ENCODE measurements around the gene SLC11A2. TPM values are rescaled to one million over a fixed set of nuclear protein-coding genes. Genes with fewer than 3 reads are reported as not detected.
A peak's percentile ranks its signal among the peaks of the same experiment; 100 is the strongest.

The SLC11A2 gene
- total RNA-seq, 1 experiment from 2014 or later, result 47.9 TPM

GRCh38 chr12:51008329-51009055 lies 17.7 kb downstream of the SLC11A2 start:
- no peak overlapping the region for H3T11ph ChIP-seq (ENCODE audit: low read length)
- Mint-ChIP-seq H3K27me3 (ENCODE audit: low read depth) (no peaks in the 10 kb centered on the region), H3K4me3 (no peak overlapping the region), H3K9me3 (no peaks in the 10 kb centered on the region), H3K27ac (peak overlapping the region in 2 of 3 experiments; percentile 10 to 62; a peak in 2 of 7 replicates), H3K4me1 (peaks cover 46 to 58% of the 10 kb centered on the region in 2 experiments), H3K36me3 (ENCODE audit: insufficient read depth in 1 of 3, low read depth in 3 of 3) (peaks cover 29 to 50% (median 40%) of the 10 kb centered on the region in 3 experiments)
- no peak overlapping the region for H4K5ac ChIP-seq (ENCODE audit: insufficient read length, low read depth, low read length)
- H4K91ac ChIP-seq (ENCODE audit: insufficient read length, low read depth, low read length), result no peak overlapping the region
- H3K56ac ChIP-seq (ENCODE audit: insufficient read length, low read depth, low read length), result no peak overlapping the region
- WGBS (ENCODE audit: extremely low coverage, insufficient read length, low lambda C conversion rate), result no CpG with 5 or more reads among the region's 1 CpG
- H2AFZ ChIP-seq (ENCODE audit: low read length), result no peak overlapping the region
- no peak overlapping the region for H2BK5ac ChIP-seq (ENCODE audit: insufficient read length, low read length)
- H3K9me3 ChIP-seq (ENCODE audit: control insufficient read depth, low read depth, low read length), result no peaks in the 10 kb centered on the region
- H4K8ac ChIP-seq (replicated peaks; ENCODE audit: insufficient read length, low read depth, low read length), result no peak overlapping the region
- no peak overlapping the region for H2AK5ac ChIP-seq (ENCODE audit: insufficient read length, low read length)
- TF ChIP-seq CTCF (conservative IDR thresholded peaks at IDR 0.05), result no peak
- no peak overlapping the region for H2BK120ac ChIP-seq (ENCODE audit: low read depth, low read length, poor library complexity, severe bottlenecking)
- H3K79me2 ChIP-seq (ENCODE audit: insufficient read depth, low read length), result no peaks in the 10 kb centered on the region
- H3K4ac ChIP-seq (ENCODE audit: low read depth, low read length), result no peak overlapping the region
- H3K23me2 ChIP-seq (ENCODE audit: insufficient read length, low read depth, low read length, poor library complexity, severe bottlenecking), result no peaks in the 10 kb centered on the region
- no peak overlapping the region for H3K27ac ChIP-seq (ENCODE audit: insufficient read length, low read depth, low read length)
- H3K27me3 ChIP-seq (ENCODE audit: insufficient read depth, low read length), result no peaks in the 10 kb centered on the region
- H3K79me1 ChIP-seq (ENCODE audit: insufficient read depth, low read depth, low read length, poor library complexity, severe bottlenecking), result peaks cover 3% of the 10 kb centered on the region
- H4K20me1 ChIP-seq (ENCODE audit: control insufficient read depth, insufficient read depth, insufficient read length), result no peaks in the 10 kb centered on the region
- no peak overlapping the region for H3K4me2 ChIP-seq (ENCODE audit: insufficient read depth, insufficient read length, low read length)
- no peak for DNase-seq
- H2BK12ac ChIP-seq (ENCODE audit: insufficient read length, low read depth, low read length), result no peak overlapping the region
- no peak overlapping the region for H3K9ac ChIP-seq (ENCODE audit: extremely low read depth, insufficient read length, low read length)
- no peak overlapping the region for H2BK20ac ChIP-seq (ENCODE audit: low read depth, low read length, poor library complexity, severe bottlenecking)
- H3K14ac ChIP-seq (ENCODE audit: insufficient read depth, low read length), result no peak overlapping the region
- H2BK15ac ChIP-seq (ENCODE audit: low read depth, low read length), result no peak overlapping the region
- no peak overlapping the region for H3K18ac ChIP-seq (ENCODE audit: insufficient read length, low read depth, low read length)
- H3K23ac ChIP-seq (ENCODE audit: insufficient read length, low read depth, low read length), result no peak overlapping the region
- H3K4me1 ChIP-seq (ENCODE audit: insufficient read depth, low read length), result peaks cover 3% of the 10 kb centered on the region; the same call in 1 of the 2 replicates

Measured in H9 (cell line).